ENCODE data around the gene POLQ. TPM values are rescaled to one million over a fixed set of nuclear protein-coding genes. Genes with fewer than 3 reads are reported as not detected.
"Not testable (repeated sequence)": the region's sequence is repeated elsewhere in the genome, so short reads cannot be mapped to it uniquely, and the experiment has no call there.

POLQ gene
- polyA plus RNA-seq (ENCODE audit: insufficient read length in 4 of 4): 1 to 10 TPM; 4.3 to 5.4 (median 5.3) TPM

GRCh38 chr3:121545574-121546455 lies at the start of gene POLQ:
Gene POLQ (minus strand): TSS chr3:121545988. CDS start chr3:121545877, 111 bp downstream.
- DNase-seq (ENCODE audit: low read depth in 4 of 4, low spot score in 3 of 4): peak; percentile 71 to 90 (median 88)

- DNase-seq (ENCODE audit: low read depth in 4 of 4, low spot score in 3 of 4): no peak
Measured at GRCh38 chr3:121594850-121595249, 49.1 kb upstream of the POLQ start.

- DNase-seq (ENCODE audit: low read depth in 4 of 4, low spot score in 3 of 4): not testable (repeated sequence)
Measured at GRCh38 chr3:121593806-121594205, 48.0 kb upstream of the POLQ start.

GRCh38 chr3:121592856-121593702 lies 47.3 kb upstream of the POLQ start, which contains the start of gene FBXO40:
Gene FBXO40 (plus strand): TSS chr3:121593379. CDS start chr3:121620576, 27,197 bp downstream.
- no peak for DNase-seq (ENCODE audit: low read depth in 4 of 4, low spot score in 3 of 4)

GRCh38 chr3:121584418-121584817 lies 38.6 kb upstream of the POLQ start:
- DNase-seq (ENCODE audit: low read depth in 4 of 4, low spot score in 3 of 4): no peak

- no peak for DNase-seq (ENCODE audit: low read depth in 4 of 4, low spot score in 3 of 4)
Measured at GRCh38 chr3:121581691-121582090, 35.9 kb upstream of the POLQ start.

GRCh38 chr3:121574449-121574848 lies 28.7 kb upstream of the POLQ start:
- no peak for DNase-seq (ENCODE audit: low read depth in 4 of 4, low spot score in 3 of 4)

GRCh38 chr3:121567649-121568048 lies 21.9 kb upstream of the POLQ start, which contains the start of gene ARGFX:
Gene ARGFX (plus strand): TSS chr3:121567949. CDS start chr3:121570714, 2,765 bp downstream.
- no peak for DNase-seq (ENCODE audit: low read depth in 4 of 4, low spot score in 3 of 4)

- DNase-seq (ENCODE audit: low read depth in 4 of 4, low spot score in 3 of 4): no peak
Measured at GRCh38 chr3:121566773-121567172, 21.0 kb upstream of the POLQ start.

GRCh38 chr3:121562148-121562547 lies 16.4 kb upstream of the POLQ start:
- DNase-seq (ENCODE audit: low read depth in 4 of 4, low spot score in 3 of 4): no peak

- DNase-seq (ENCODE audit: low read depth in 4 of 4, low spot score in 3 of 4): no peak
Measured at GRCh38 chr3:121557426-121557934, 11.7 kb upstream of the POLQ start.

- no peak for DNase-seq (ENCODE audit: low read depth in 4 of 4, low spot score in 3 of 4)
Measured at GRCh38 chr3:121552797-121553196, 7.0 kb upstream of the POLQ start.

GRCh38 chr3:121552379-121552778 lies 6.6 kb upstream of the POLQ start:
- DNase-seq (ENCODE audit: low read depth in 4 of 4, low spot score in 3 of 4): no peak

- no peak for DNase-seq (ENCODE audit: low read depth in 4 of 4, low spot score in 3 of 4)
Measured at GRCh38 chr3:121545049-121545573, 677 bp downstream of the POLQ start.

GRCh38 chr3:121542924-121543323 lies 2.9 kb downstream of the POLQ start:
- no peak for DNase-seq (ENCODE audit: low read depth in 4 of 4, low spot score in 3 of 4)

GRCh38 chr3:121531269-121531668 lies 14.5 kb downstream of the POLQ start:
- no peak for DNase-seq (ENCODE audit: low read depth in 4 of 4, low spot score in 3 of 4)

- DNase-seq (ENCODE audit: low read depth in 4 of 4, low spot score in 3 of 4): no peak
Measured at GRCh38 chr3:121529308-121529707, 16.5 kb downstream of the POLQ start.

GRCh38 chr3:121520510-121520909 lies 25.3 kb downstream of the POLQ start:
- no peak for DNase-seq (ENCODE audit: low read depth in 4 of 4, low spot score in 3 of 4)

- DNase-seq (ENCODE audit: low read depth in 4 of 4, low spot score in 3 of 4): no peak
Measured at GRCh38 chr3:121517953-121518655, 27.7 kb downstream of the POLQ start.

GRCh38 chr3:121515862-121516261 lies 29.9 kb downstream of the POLQ start:
- no peak for DNase-seq (ENCODE audit: low read depth in 4 of 4, low spot score in 3 of 4)
